Brain pericyte (primary cell): Measurements from ENCODE around the gene TEAD3.
A peak's percentile ranks its signal among the peaks of the same experiment; 100 is the strongest.

ENCODE experiments used
- DNase-seq: peaks from one replicate; pipeline ENCODE4 v3.0.0-alpha.2; 2012; ENCODE audit warnings: low read depth, low spot score

TEAD3 gene

GRCh38 chr6:35512740-35513139 is 15.9 kb upstream of the TEAD3 start, which contains the start of gene TULP1:
TULP1 (minus strand) TSS chr6:35512896; CDS start chr6:35512858, 38 bp downstream.
- no peak for DNase-seq

DNA sequence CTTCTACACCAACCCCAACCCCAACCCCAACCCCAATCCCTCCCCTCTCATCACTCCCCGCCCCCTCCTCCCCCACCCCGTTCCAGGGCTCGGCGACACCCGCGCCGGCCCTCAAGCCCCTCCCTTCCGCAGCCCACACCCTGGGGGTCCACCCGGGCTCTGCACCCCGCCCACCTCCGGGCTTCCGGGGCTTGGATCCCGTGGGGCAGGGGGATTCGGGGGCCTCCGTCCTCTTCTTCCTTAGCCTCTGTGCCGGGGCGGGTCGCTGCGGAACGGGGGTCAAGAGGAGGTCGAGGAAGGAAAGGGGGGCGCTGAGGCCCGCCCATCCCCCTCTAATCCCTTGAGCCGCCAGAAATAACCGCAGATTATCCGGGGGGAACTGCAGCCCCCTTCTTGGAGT is 15.1 kb upstream of the TEAD3 start:
- no peak for DNase-seq

DNA sequence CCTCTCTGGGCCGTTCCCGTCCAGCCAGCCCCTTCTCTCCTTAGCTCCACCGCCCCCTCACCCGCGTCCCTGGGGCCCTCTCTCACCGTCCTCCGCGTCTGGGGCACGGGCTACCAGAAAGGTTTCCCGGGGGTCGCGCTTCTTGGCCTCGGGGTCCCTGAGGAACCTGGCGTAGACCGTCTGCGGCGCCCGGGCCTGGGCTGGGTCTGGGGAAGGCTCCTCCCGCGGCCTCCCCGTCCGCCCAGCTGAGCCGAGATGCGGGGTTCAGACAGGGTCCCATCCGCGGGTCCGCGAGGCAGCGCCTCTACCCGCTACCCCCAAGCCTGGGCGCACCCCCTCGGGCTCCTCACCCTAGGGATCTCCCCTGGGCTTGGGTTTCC is 14.7 kb upstream of the TEAD3 start:
- DNase-seq, result no peak

GRCh38 chr6:35510916-35511561 is 14.2 kb upstream of the TEAD3 start:
- DNase-seq, result no peak

DNA sequence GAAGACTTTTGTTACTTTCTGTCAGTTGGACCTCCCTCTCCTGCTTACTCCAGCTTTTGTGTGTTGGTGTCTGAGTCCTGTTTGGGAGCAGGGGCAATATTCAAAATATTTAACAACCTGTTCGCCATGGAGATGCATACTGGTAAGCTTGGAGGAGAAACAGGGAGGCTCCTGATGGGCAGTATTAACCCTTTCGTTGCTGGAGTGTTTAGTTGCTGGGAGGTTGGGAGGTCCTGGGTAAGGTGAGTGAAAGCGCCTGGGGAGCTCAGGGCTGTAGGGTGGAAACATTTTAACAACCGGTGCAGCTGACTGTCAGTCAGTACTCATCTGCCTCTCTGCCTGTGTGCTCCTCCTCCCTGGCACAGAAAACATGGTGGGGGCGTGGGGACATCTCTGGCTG is 11.7 kb upstream of the TEAD3 start:
- DNase-seq, result no peak

- no peak for DNase-seq
These were observed 11.1 kb upstream of the TEAD3 start for GRCh38 chr6:35508027-35508426.

DNA sequence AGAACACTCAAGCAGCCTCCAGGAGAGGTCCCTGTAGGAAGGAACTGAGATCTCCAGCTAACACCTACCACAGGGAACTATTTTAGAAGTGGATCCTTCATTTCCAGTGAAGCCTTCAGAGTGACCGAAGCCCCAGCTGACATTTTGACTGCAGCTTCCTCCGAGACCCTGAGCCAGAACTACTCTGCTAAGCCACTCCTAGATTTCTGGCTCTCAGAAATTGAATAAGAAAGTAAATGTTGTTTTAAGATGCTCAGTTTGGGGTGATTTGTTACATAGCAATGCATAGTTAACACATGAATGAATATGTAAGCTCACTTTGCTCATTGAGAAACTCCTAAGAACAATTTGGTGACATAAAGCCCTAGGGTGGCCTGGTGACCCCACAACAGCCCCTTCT is 10.3 kb upstream of the TEAD3 start:
- no peak for DNase-seq

GRCh38 chr6:35506536-35506935 is 9.7 kb upstream of the TEAD3 start:
- DNase-seq, result no peak

DNA sequence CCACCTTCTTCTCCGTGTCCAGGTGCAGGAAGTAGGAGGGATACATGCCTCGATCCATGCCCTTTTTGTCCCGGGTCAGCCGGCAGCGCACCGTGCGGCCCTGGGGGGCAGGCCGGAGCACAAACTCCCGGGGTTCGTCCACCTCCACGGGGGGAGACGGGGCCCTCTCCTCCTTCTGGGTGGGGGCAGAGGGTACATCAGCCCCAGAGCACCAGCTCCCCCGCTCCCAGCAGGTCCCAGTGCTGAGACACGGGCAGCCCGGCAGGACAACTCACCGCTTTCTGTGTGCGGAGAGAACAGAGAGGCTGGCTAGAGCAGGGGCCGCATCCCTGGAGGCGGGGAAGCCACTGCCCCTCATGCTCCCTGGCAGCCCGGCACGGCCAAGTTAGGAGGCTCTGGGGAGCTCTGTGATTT is 9.1 kb upstream of the TEAD3 start:
- no peak for DNase-seq

- no peak for DNase-seq
These were observed 6.7 kb upstream of the TEAD3 start for GRCh38 chr6:35503534-35503933.

GRCh38 chr6:35501784-35502183 is 4.9 kb upstream of the TEAD3 start:
- no peak for DNase-seq

DNA sequence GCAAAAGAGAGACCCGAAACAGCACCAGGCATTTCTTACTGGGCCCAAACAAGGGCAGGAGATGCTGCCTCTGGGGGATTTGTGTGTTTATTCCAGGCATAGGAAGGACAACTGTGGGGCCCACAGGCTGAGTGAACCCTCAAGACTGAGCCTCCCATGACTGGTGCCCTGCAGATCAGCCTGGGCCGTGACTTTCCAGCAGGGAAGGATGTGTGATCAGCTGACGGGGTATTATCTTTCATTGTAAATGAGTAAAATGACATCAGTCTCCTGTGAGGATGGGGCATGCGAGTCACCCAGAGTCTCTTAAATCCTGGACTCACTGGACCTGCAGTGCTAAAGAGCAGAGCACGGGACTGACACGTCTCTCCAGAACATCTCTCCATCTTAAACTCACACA is 3.9 kb upstream of the TEAD3 start:
- no peak for DNase-seq

DNA sequence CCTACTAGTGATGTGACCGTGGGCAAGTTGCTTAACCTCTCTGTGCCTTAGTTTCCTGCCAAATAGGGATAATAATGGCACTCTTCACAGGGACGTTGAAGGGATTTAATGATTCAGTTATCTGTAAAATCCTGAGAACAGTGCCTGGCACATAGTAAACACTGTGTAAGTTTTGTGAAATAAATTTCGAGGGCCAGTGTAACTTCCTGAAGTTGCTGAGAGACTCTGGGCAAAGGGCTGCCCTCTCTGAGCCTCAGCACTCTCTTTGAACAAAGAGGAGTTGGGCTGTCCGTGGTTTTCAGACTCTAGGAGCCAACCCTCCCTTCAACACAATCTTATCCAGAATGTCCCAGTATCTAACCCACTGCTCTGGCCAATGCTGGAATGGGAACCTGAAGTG is 2.5 kb upstream of the TEAD3 start:
- DNase-seq, result no peak

GRCh38 chr6:35498422-35499067 is 1.7 kb upstream of the TEAD3 start:
- DNase-seq, result no peak

DNA sequence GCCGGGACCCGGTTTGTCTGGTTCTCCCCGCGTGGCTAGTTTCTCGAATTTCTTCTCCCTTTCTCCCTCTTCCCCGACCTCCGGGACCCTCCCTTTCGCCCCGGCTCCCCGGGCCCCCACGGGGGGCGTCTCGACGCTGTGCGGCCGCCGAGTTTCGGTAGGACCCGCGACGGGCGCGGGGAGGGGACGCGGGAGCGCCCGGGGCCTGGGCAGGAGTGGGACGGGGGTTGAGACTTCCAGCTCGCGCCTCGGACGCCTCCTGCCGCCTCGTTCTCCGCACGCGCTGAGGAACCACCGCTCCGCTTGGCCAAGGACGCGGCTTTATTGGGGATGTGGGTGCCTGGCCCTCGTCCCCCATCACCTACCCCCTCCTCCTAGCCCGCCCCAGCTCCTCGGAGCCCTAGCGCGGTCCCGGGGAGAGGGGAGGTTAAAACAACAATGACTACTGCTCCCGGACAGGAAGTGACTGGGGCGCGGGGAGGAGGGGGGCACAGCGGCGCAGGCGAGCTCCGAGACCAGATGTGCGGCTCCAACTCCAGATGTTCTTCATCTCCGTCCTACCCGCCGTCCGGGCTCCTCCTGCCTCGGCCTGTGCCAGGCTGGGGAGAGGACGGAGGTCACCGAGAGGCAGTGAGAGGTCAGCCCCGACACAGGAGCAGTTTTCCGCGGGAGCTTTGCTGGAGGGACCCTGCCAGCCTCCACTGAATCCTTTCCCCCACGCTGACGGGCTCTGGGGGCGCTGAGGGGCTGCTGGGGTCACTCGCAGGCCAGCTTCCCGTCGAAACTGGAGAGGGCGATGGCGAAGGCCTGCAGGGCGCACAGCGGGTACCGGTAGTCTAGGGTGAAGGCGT is 917 bp upstream of the TEAD3 start:
- peak; percentile 38 for DNase-seq

DNA sequence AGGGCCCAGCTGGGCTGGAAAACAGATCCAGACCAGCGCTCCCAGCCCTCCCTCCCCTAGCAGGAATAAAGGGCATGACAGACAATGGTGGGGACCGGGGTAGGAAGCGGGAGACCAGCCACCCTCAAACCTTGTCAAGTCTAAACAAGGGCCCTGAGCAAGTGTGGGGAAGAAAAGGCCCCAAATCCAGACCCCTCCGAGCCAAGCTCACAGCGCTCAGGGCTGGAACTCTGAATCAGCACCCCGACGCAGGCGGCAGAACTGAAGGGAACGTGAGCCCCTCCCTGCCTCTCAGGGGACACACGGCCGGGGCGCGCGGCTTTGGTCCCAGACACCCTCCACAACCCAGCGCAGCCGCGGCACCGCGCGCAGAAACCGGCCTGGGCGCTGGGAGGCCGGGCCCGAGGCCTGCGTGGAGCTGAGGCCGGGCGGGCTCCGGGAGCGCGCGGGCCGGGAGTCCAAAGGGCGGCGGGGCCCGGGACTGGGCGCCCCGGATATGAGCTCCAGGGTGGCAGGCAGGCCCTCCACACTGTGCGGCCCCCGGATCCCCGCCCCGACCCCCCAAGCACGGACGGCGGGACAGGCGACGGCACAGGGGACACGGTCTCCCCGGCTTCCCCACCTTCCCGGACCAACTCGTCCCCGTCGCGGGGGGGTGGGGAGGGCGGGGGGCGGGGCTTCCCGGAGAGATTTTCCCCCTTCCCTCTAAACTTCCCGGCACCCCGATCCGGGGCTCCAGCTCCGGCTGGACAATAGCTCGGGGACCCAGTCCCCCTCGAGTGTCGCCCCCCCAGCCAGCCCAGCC is 641 bp downstream of the TEAD3 start:
- no peak for DNase-seq

GRCh38 chr6:35495258-35496035 is 1.4 kb downstream of the TEAD3 start:
- no peak for DNase-seq

- no peak for DNase-seq
These were observed 2.7 kb downstream of the TEAD3 start for GRCh38 chr6:35494161-35494563.

GRCh38 chr6:35493307-35493983 is 3.4 kb downstream of the TEAD3 start:
- no peak for DNase-seq

DNA sequence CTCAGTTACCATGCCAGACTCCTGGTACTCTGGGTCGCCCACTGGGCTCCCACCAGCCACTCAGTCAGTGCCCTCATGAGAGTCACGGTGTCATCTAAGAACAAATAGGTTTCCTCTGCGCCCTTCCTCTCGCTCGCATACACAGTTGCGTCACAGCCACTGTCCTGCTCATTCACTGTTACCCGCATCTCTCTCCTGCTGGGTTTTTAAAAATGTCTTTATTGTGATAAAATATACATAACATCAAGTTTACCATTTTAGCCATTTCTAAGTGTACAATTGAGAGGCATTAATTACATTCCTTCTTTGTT is 4.0 kb downstream of the TEAD3 start:
- DNase-seq, result no peak
